ENCODE measurements around the gene INO80E. TPM values are rescaled to one million over a fixed set of nuclear protein-coding genes. Genes with fewer than 3 reads are reported as not detected.
A peak's percentile ranks its signal among the peaks of the same experiment; 100 is the strongest.

The INO80E gene
- total RNA-seq, 1 experiment from 2014 or later, result 46.7 TPM

GRCh38 chr16:29973384-29974246 is 22.4 kb upstream of the INO80E start, which contains the start of gene TAOK2:
TSS of gene TAOK2 (plus strand) at chr16:29973868. CDS start at chr16:29977773, 3,905 bp downstream.
- in situ Hi-C loops (cut with HindIII; ENCODE audit: low pct_unique_long_range_greater_than_20kb, low sequenced_read_pairs), result no loop called here
- DNase-seq (ENCODE audit: low read depth, low spot score), result peak; percentile 98

GRCh38 chr16:29974291-29975133 is 21.5 kb upstream of the INO80E start:
- peak; percentile 2 for DNase-seq (ENCODE audit: low read depth, low spot score)
- in situ Hi-C loops (cut with HindIII; ENCODE audit: low pct_unique_long_range_greater_than_20kb, low sequenced_read_pairs), result no loop called here

GRCh38 chr16:29975134-29975538 is 20.9 kb upstream of the INO80E start:
- DNase-seq (ENCODE audit: low read depth, low spot score), result no peak
- in situ Hi-C loops (cut with HindIII; ENCODE audit: low pct_unique_long_range_greater_than_20kb, low sequenced_read_pairs), result no loop called here

GRCh38 chr16:29975811-29976511 is 20.1 kb upstream of the INO80E start:
- no peak for DNase-seq (ENCODE audit: low read depth, low spot score)
- in situ Hi-C loops (cut with HindIII; ENCODE audit: low pct_unique_long_range_greater_than_20kb, low sequenced_read_pairs), result no loop called here

GRCh38 chr16:29977063-29977825 is 18.8 kb upstream of the INO80E start:
- no peak for DNase-seq (ENCODE audit: low read depth, low spot score)
- in situ Hi-C loops (cut with HindIII; ENCODE audit: low pct_unique_long_range_greater_than_20kb, low sequenced_read_pairs), result no loop called here

GRCh38 chr16:29978081-29978480 is 18.0 kb upstream of the INO80E start:
- in situ Hi-C loops (cut with HindIII; ENCODE audit: low pct_unique_long_range_greater_than_20kb, low sequenced_read_pairs), result no loop called here
- no peak for DNase-seq (ENCODE audit: low read depth, low spot score)

- in situ Hi-C loops (cut with HindIII; ENCODE audit: low pct_unique_long_range_greater_than_20kb, low sequenced_read_pairs), result no loop called here
- no peak for DNase-seq (ENCODE audit: low read depth, low spot score)
Measured at GRCh38 chr16:29978564-29979270, 17.3 kb upstream of the INO80E start.

- in situ Hi-C loops (cut with HindIII; ENCODE audit: low pct_unique_long_range_greater_than_20kb, low sequenced_read_pairs), result no loop called here
- DNase-seq (ENCODE audit: low read depth, low spot score), result no peak
Measured at GRCh38 chr16:29982560-29983419, 13.3 kb upstream of the INO80E start.

GRCh38 chr16:29983420-29984136 is 12.5 kb upstream of the INO80E start:
- in situ Hi-C loops (cut with HindIII; ENCODE audit: low pct_unique_long_range_greater_than_20kb, low sequenced_read_pairs), result no loop called here
- no peak for DNase-seq (ENCODE audit: low read depth, low spot score)

GRCh38 chr16:29984137-29984763 is 11.8 kb upstream of the INO80E start:
- in situ Hi-C loops (cut with HindIII; ENCODE audit: low pct_unique_long_range_greater_than_20kb, low sequenced_read_pairs), result no loop called here
- no peak for DNase-seq (ENCODE audit: low read depth, low spot score)

GRCh38 chr16:29984764-29985147 is 11.3 kb upstream of the INO80E start:
- no peak for DNase-seq (ENCODE audit: low read depth, low spot score)
- in situ Hi-C loops (cut with HindIII; ENCODE audit: low pct_unique_long_range_greater_than_20kb, low sequenced_read_pairs), result no loop called here

- in situ Hi-C loops (cut with HindIII; ENCODE audit: low pct_unique_long_range_greater_than_20kb, low sequenced_read_pairs), result no loop called here
- DNase-seq (ENCODE audit: low read depth, low spot score), result no peak
Measured at GRCh38 chr16:29985271-29985811, 10.7 kb upstream of the INO80E start.

GRCh38 chr16:29986231-29986630 is 9.8 kb upstream of the INO80E start:
- DNase-seq (ENCODE audit: low read depth, low spot score), result no peak
- in situ Hi-C loops (cut with HindIII; ENCODE audit: low pct_unique_long_range_greater_than_20kb, low sequenced_read_pairs), result no loop called here

GRCh38 chr16:29986931-29987330 is 9.1 kb upstream of the INO80E start:
- no peak for DNase-seq (ENCODE audit: low read depth, low spot score)
- in situ Hi-C loops (cut with HindIII; ENCODE audit: low pct_unique_long_range_greater_than_20kb, low sequenced_read_pairs), result no loop called here

All from SK-MEL-5 (cell line).